ENCODE measurements around the gene DOK6.
"Not testable (repeated sequence)": the region's sequence is repeated elsewhere in the genome, so short reads cannot be mapped to it uniquely, and the experiment has no call there.

Gene DOK6

DNA sequence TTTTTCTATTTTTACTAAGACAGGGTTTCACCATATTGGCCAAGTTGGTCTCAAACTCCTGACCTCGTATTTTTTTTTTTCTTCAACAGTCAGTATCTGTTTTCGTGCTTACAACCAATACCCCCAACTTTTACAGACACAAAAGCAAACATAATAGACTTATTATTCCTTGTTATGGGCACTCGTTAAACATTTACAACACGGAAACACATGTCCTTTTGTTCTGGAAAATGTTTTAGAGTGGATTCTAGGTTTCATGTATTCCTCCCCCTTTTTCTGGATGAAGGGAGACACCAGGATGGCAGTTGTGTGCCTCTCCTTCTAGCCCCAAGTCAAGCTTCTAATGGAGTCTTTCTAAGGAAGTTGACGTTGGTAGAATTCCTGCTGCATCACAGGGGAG is 458.2 kb downstream of the DOK6 start:
- no peak overlapping the region for H3K4me3 ChIP-seq (ENCODE audit: low read depth, low read length)
- DNase-seq (ENCODE audit: low read depth) = no peak
- TF ChIP-seq, protein P1, sequence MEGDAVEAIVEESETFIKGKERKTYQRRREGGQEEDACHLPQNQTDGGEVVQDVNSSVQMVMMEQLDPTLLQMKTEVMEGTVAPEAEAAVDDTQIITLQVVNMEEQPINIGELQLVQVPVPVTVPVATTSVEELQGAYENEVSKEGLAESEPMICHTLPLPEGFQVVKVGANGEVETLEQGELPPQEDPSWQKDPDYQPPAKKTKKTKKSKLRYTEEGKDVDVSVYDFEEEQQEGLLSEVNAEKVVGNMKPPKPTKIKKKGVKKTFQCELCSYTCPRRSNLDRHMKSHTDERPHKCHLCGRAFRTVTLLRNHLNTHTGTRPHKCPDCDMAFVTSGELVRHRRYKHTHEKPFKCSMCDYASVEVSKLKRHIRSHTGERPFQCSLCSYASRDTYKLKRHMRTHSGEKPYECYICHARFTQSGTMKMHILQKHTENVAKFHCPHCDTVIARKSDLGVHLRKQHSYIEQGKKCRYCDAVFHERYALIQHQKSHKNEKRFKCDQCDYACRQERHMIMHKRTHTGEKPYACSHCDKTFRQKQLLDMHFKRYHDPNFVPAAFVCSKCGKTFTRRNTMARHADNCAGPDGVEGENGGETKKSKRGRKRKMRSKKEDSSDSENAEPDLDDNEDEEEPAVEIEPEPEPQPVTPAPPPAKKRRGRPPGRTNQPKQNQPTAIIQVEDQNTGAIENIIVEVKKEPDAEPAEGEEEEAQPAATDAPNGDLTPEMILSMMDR (conservative IDR thresholded peaks at IDR 0.05; ENCODE audit: low read depth, low read length) = no peak

DNA sequence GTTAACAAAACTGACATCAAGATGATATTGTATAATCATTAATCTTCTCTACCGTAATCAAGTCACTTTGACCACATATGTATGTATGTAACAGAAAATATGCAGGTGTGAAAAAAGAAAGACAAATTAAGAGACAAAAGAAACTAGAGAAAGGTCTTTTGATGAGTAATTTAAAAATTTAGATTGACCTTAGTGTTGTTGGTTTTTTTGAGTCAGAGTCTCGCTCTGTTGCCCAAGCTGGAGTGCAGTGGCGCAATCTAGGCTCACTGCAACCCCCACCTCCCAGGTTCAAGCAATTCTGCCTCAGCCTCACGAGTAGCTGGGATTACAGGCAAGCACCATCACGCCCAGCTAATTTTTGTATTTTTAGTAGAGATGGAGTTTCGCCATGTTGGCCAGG is 464.1 kb downstream of the DOK6 start:
- H3K4me3 ChIP-seq (ENCODE audit: low read depth, low read length); DNase-seq (ENCODE audit: low read depth): not testable (repeated sequence)

DNA sequence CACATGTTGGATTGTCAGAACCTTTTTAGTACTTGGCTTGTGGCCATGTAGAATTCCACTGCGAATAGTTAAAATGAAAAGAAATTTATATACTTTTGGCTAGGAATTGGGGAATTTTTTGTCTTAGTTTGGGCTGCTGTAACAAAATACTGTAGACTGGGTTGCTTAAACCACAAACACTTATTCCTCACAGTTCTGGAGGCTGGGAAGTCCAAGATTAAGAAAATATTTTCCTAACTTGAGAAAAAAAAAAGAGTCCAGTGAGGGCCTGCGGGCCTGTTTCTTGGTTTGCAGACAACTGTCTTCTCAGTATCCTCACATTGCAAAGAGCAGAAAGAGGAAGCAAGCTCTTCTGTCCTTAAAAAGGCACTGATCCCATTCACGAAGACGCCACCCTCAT is 465.1 kb downstream of the DOK6 start:
- TF ChIP-seq, protein P1 (conservative IDR thresholded peaks at IDR 0.05; ENCODE audit: low read depth, low read length) = no peak
- no peak for DNase-seq (ENCODE audit: low read depth)
- no peak overlapping the region for H3K4me3 ChIP-seq (ENCODE audit: low read depth, low read length)

DNA sequence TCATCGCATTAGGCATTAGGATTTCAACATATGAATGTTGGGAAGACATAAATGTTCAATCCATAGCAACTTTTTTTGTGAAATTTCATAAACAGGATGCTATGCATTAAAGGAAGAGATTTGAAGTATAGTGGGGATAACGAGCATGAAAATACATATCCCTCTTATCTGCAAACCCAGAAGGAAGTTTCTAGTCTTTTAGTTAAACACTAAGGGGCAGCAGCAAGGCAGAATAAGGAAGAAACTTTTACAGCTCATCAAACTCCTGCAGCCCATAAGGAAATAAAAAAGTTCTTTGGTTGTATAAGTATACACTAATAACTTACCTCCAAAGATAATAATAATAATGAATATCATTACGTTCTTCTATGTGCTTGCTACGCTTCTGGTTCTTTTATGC is 465.5 kb downstream of the DOK6 start:
- no peak for DNase-seq (ENCODE audit: low read depth)
- TF ChIP-seq, protein P1 (conservative IDR thresholded peaks at IDR 0.05; ENCODE audit: low read depth, low read length) = no peak
- no peak overlapping the region for H3K4me3 ChIP-seq (ENCODE audit: low read depth, low read length)

DNA sequence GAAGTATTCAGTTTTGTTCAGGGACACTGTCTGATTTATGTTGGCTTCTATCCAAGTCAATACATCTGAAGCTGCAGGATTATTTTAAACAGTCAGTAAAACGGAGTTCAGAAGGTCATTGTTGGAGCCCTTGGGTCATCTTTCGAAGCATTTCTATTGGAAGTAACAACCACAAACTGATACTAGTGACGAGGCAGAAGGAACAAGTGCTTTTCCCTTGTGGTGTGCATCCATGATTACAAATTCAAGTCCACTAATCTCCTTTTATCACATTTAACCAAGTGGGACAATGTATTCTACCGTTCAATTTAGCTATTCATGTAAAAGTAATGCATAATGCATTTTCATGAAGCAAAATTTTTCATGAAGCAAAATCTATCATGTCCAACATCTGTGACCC is 470.0 kb downstream of the DOK6 start:
- no peak for DNase-seq (ENCODE audit: low read depth)
- TF ChIP-seq, protein P1 (conservative IDR thresholded peaks at IDR 0.05; ENCODE audit: low read depth, low read length) = no peak
- H3K4me3 ChIP-seq (ENCODE audit: low read depth, low read length) = no peak overlapping the region

DNA sequence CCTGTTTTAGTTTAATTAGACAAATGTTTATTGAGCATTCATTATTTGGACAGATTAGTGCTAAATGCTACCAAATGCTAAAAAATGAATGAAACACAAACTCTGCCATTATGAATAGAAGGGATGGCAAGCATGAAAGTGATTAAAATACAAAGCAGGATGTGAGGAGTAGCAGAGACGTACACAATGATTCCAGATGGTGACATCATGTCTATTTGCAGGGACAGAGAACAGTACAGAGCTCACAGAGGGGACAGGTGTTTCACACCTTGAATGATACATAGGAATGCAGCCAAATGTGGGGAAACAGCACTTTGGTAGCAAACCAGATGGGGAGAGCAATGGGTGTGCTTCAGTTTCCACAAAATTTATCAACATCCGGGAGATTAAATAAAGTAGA is 470.7 kb downstream of the DOK6 start:
- no peak for DNase-seq (ENCODE audit: low read depth)
- TF ChIP-seq, protein P1 (conservative IDR thresholded peaks at IDR 0.05; ENCODE audit: low read depth, low read length) = no peak
- H3K4me3 ChIP-seq (ENCODE audit: low read depth, low read length) = no peak overlapping the region

DNA sequence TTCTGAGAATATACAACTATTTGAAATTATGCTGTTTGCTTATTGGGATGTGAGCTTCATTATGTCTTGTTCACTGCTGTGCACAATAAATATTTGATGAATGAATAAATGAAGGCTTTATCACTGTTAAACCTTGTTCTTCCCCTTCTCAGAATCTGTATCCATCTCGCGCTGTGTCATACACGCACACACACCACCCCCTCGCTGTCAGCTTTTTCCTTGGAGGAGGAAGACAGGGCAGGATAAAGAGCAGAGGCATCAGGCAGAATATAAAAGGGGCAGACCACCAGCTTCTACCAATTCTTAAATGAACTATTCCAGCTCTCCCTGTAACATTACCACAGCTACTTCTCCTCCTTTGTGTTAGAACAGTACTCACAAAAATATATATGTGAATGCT is 472.0 kb downstream of the DOK6 start:
- no peak for DNase-seq (ENCODE audit: low read depth)
- TF ChIP-seq, protein P1 (conservative IDR thresholded peaks at IDR 0.05; ENCODE audit: low read depth, low read length) = no peak
- no peak overlapping the region for H3K4me3 ChIP-seq (ENCODE audit: low read depth, low read length)

DNA sequence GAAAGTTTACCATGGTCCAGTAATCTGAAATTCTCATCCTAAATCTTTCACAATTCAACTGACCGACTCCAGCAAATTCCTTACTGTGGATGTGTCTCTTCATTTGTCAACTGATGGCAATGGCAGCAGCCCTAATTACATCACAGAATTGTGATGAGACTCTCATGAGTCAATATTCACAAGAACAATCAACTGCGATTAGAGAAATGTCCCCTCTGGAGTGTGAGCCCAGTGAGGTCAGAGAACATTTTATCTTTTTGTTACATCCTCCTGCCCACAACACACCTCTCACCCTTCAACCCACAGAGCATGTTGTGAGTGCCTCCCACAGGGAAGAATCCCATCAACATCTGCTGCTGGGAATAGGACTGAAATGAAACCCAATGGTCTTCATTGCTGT is 473.4 kb downstream of the DOK6 start:
- TF ChIP-seq, protein P1 (conservative IDR thresholded peaks at IDR 0.05; ENCODE audit: low read depth, low read length) = no peak
- peak; percentile 14 for DNase-seq (ENCODE audit: low read depth)

More for the DNA sequence above, 473.4 kb downstream of the DOK6 start:
- no peak overlapping the region for H3K4me3 ChIP-seq (ENCODE audit: low read depth, low read length)
